HL-60 (cell line): ENCODE results near the gene STRN3.

Experiments used
- DNase-seq, 2 experiments: peaks; one replicate each; pipeline ENCODE4 v3.0.0-alpha.2; 2010 to 2020; ENCODE audit warnings: low read depth in 1 of 2, low spot score in 1 of 2
- H3K27ac ChIP-seq: fragments of 250-450 bp; sonication (Bioruptor Pico); replicated peaks from 2 replicates; pipeline ENCODE4 v1.5.1; 2020; ENCODE audit warnings: mild to moderate bottlenecking, moderate library complexity
- H3K27me3 ChIP-seq: fragments of 250-450 bp; sonication (Bioruptor Pico); 2 replicates; pipeline ENCODE4 v1.5.1; 2021; ENCODE audit warnings: mild to moderate bottlenecking, moderate library complexity; ENCODE audit not compliant: insufficient read depth, poor library complexity, severe bottlenecking
- H3K4me3 ChIP-seq: replicated peaks from 2 replicates; pipeline ENCODE4 v1.5.1; 2011; ENCODE audit warnings: mild to moderate bottlenecking, control low read depth, low read length; ENCODE audit not compliant: insufficient read depth
- GABPA ChIP-seq: IDR thresholded peaks from 2 replicates; pipeline ENCODE4 v1.6.1; 2012; ENCODE audit warnings: low read depth
- POLR2AphosphoS5 ChIP-seq: IDR thresholded peaks from 2 replicates; pipeline ENCODE4 v1.6.1; 2012; ENCODE audit warnings: low read depth
- SPI1 ChIP-seq: IDR thresholded peaks from 2 replicates; pipeline ENCODE4 v1.6.1; 2012; ENCODE audit warnings: low read depth, mild to moderate bottlenecking, borderline replicate concordance
- TF ChIP-seq, protein P1 (sequence below): IDR thresholded peaks from one replicate; pipeline ENCODE4 v1.5.1; 2011; ENCODE audit warnings: low read length, control low read depth, inconsistent platforms; ENCODE audit not compliant: insufficient read depth
- TF ChIP-seq, protein P2 (sequence below): IDR thresholded peaks from 2 replicates; pipeline ENCODE4 v1.6.1; 2012; ENCODE audit warnings: low read depth; ENCODE audit not compliant: insufficient replicate concordance

Gene STRN3

DNA sequence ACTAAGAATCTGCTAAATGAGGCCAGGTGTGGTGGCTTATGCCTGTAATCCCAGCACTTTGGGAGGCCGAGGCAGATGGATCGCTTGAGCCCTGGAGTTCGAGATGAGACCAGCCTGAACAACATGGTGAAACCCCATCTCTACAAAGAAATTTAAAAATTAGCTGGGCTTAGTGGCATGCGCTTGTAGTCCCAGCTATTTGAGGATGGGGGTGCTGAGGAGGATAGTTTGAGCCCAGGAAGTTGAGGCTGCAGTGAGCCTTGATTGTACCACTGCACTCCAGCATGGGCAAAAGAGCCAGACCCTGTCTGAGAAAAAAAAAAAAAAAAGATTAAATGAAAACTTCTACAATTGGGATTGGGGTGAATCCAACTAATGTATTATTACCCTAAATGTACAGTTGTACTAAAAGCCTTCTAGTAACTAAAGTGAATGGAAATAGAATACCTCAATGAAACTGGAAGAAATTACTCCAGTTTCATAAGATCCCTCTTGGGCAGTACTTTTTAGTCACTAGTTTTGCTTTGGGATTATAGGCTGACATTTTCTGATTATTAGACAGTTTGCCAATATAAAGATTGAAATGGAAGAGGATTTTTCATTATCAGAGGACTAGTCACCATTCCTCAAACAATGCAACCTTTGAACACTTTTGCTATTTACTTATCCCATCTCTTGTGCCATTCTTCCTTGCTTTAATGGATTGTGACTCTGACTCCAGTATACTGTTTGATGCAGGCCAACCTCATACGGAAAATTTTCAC lies 137.5 kb downstream of the STRN3 start:
- Histone ChIP-seq H3K4me3 (no peak overlapping the region), H3K27ac (no peak overlapping the region), H3K27me3 (no peaks in the 10 kb centered on the region)
- TF ChIP-seq SPI1 (no peak), POLR2AphosphoS5 (no peak), GABPA (no peak)
- TF ChIP-seq, protein P1, sequence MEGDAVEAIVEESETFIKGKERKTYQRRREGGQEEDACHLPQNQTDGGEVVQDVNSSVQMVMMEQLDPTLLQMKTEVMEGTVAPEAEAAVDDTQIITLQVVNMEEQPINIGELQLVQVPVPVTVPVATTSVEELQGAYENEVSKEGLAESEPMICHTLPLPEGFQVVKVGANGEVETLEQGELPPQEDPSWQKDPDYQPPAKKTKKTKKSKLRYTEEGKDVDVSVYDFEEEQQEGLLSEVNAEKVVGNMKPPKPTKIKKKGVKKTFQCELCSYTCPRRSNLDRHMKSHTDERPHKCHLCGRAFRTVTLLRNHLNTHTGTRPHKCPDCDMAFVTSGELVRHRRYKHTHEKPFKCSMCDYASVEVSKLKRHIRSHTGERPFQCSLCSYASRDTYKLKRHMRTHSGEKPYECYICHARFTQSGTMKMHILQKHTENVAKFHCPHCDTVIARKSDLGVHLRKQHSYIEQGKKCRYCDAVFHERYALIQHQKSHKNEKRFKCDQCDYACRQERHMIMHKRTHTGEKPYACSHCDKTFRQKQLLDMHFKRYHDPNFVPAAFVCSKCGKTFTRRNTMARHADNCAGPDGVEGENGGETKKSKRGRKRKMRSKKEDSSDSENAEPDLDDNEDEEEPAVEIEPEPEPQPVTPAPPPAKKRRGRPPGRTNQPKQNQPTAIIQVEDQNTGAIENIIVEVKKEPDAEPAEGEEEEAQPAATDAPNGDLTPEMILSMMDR, result no peak
- TF ChIP-seq, protein P2, sequence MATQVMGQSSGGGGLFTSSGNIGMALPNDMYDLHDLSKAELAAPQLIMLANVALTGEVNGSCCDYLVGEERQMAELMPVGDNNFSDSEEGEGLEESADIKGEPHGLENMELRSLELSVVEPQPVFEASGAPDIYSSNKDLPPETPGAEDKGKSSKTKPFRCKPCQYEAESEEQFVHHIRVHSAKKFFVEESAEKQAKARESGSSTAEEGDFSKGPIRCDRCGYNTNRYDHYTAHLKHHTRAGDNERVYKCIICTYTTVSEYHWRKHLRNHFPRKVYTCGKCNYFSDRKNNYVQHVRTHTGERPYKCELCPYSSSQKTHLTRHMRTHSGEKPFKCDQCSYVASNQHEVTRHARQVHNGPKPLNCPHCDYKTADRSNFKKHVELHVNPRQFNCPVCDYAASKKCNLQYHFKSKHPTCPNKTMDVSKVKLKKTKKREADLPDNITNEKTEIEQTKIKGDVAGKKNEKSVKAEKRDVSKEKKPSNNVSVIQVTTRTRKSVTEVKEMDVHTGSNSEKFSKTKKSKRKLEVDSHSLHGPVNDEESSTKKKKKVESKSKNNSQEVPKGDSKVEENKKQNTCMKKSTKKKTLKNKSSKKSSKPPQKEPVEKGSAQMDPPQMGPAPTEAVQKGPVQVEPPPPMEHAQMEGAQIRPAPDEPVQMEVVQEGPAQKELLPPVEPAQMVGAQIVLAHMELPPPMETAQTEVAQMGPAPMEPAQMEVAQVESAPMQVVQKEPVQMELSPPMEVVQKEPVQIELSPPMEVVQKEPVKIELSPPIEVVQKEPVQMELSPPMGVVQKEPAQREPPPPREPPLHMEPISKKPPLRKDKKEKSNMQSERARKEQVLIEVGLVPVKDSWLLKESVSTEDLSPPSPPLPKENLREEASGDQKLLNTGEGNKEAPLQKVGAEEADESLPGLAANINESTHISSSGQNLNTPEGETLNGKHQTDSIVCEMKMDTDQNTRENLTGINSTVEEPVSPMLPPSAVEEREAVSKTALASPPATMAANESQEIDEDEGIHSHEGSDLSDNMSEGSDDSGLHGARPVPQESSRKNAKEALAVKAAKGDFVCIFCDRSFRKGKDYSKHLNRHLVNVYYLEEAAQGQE, result no peak
- no peak for DNase-seq

DNA sequence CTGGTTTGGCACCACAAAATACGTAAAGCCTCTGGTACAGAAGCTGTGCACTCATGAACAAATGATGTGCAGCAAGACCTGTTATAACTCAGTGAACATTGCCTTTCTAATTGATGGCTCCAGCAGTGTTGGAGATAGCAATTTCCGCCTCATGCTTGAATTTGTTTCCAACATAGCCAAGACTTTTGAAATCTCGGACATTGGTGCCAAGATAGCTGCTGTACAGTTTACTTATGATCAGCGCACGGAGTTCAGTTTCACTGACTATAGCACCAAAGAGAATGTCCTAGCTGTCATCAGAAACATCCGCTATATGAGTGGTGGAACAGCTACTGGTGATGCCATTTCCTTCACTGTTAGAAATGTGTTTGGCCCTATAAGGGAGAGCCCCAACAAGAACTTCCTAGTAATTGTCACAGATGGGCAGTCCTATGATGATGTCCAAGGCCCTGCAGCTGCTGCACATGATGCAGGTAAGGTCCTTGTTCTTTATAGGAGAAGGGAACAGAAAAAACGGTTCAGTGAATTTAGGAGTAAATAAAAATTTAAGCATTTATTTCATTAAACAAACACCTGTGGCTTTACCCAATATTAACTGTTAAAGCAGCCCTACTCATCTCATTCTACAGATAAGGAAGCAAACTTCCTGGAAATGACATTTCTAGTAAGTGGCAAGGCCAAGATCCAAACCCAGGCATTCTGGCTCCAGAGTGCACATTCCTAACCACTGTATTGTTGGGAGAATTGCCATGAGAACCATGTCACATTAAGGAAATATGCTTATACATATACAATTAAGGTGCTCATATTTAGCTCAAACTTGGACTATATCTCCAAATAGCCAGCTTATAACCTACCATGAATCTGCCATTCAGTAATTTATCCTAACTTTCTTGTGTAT lies 140.1 kb downstream of the STRN3 start:
- no peak for DNase-seq
- Histone ChIP-seq H3K4me3 (no peak overlapping the region), H3K27me3 (no peaks in the 10 kb centered on the region), H3K27ac (no peak overlapping the region)
- no peak for TF ChIP-seq GABPA
- TF ChIP-seq SPI1, result no peak
- TF ChIP-seq, protein P1, result no peak
- TF ChIP-seq POLR2AphosphoS5, result no peak
- TF ChIP-seq, protein P2, result no peak

DNA sequence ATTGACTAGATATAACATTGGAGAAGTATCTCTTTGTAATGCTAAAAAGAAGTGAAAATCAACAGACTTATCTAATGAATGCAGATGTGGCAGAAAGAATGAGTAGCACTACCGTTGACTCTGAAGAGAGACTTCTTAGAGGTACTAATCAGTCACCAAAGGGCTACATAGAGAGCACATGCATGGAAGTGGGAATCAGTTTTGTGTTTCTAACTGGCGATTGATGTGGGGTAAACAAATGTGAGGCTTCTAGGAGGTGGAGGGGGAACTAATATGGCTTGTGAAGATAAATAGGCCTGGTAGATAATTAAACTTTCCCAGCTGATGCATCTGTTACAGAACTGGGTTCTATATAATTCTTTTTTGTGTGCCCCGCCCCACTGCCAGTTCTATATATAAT lies 141.3 kb downstream of the STRN3 start:
- DNase-seq, result no peak
- H3K27ac ChIP-seq, result no peak overlapping the region
- no peaks in the 10 kb centered on the region for H3K27me3 ChIP-seq
- H3K4me3 ChIP-seq, result no peak overlapping the region
- no peak for TF ChIP-seq POLR2AphosphoS5
- TF ChIP-seq GABPA, result no peak
- TF ChIP-seq, protein P2, result no peak
- TF ChIP-seq, protein P1, result no peak
- no peak for TF ChIP-seq SPI1
